Loucy (cell line): ENCODE measurements around the gene HYI.

Source experiments
- CTCF ChIP-seq: fragments of 200-600 bp; sonication (generic); conservative IDR thresholded peaks from 2 replicates; pipeline ENCODE4 v1.5.1; 2014; ENCODE audit warnings: mild to moderate bottlenecking, antibody characterized with exemption, low read length
- EZH2phosphoT487 ChIP-seq: fragments of 200-600 bp; IDR thresholded peaks from 2 replicates; pipeline ENCODE4 v1.6.1; 2018; ENCODE audit warnings: antibody characterized with exemption, mild to moderate bottlenecking, moderate library complexity, borderline replicate concordance

GRCh38 chr1:43414634-43415223, 39.0 kb downstream of the HYI start:
- peak; percentile 83 for TF ChIP-seq CTCF
- no peak for TF ChIP-seq EZH2phosphoT487
